GM12875 (cell line): ENCODE data around the gene ZEB2.

Experiments used
- H3K4me3 ChIP-seq: one replicate; pipeline ENCODE4 v1.5.1; 2011; ENCODE audit warnings: low read depth, low read length, control low read depth
- CTCF ChIP-seq: IDR thresholded peaks from 2 replicates; pipeline ENCODE4 v1.5.1; 2011; ENCODE audit warnings: low read depth, mild to moderate bottlenecking, control low read depth, inconsistent platforms, low read length, moderate library complexity, borderline replicate concordance; ENCODE audit not compliant: insufficient read depth

The ZEB2 gene

GRCh38 chr2:144477281-144477956 is 42.5 kb downstream of the ZEB2 start:
- H3K4me3 ChIP-seq: no peak overlapping the region
- TF ChIP-seq CTCF: no peak

- TF ChIP-seq CTCF: no peak
- no peak overlapping the region for H3K4me3 ChIP-seq
Observed at GRCh38 chr2:144476682-144477081, 43.2 kb downstream of the ZEB2 start.

GRCh38 chr2:144475569-144476275 is 44.2 kb downstream of the ZEB2 start:
- no peak for TF ChIP-seq CTCF

GRCh38 chr2:144475044-144475443 is 44.9 kb downstream of the ZEB2 start:
- no peak overlapping the region for H3K4me3 ChIP-seq
- TF ChIP-seq CTCF: no peak

More at GRCh38 chr2:144475569-144476275, 44.2 kb downstream of the ZEB2 start:
- no peak overlapping the region for H3K4me3 ChIP-seq

GRCh38 chr2:144474017-144474416 is 45.9 kb downstream of the ZEB2 start:
- no peak for TF ChIP-seq CTCF
- H3K4me3 ChIP-seq: no peak overlapping the region

GRCh38 chr2:144472911-144473310 is 47.0 kb downstream of the ZEB2 start:
- no peak overlapping the region for H3K4me3 ChIP-seq
- no peak for TF ChIP-seq CTCF

- no peak for TF ChIP-seq CTCF
- no peak overlapping the region for H3K4me3 ChIP-seq
Observed at GRCh38 chr2:144472046-144472412, 47.9 kb downstream of the ZEB2 start.
